H9 (cell line): ENCODE measurements around the gene CST6. TPM values are rescaled to one million over a fixed set of nuclear protein-coding genes. Genes with fewer than 3 reads are reported as not detected.

Source experiments
- DNase-seq: peaks from one replicate; pipeline ENCODE4 v3.0.0-alpha.2; 2017
- H2AFZ ChIP-seq: one replicate; pipeline ENCODE4 v1.6.1; 2013; ENCODE audit warnings: mild to moderate bottlenecking, low read length, control low read depth, moderate library complexity
- H2AK5ac ChIP-seq: 2 replicates; pipeline ENCODE4 v1.6.1; 2013; ENCODE audit warnings: low read length, control low read depth, mixed read lengths; ENCODE audit not compliant: insufficient read length
- H2BK120ac ChIP-seq: one replicate; pipeline ENCODE4 v1.6.1; 2013; ENCODE audit warnings: low read depth, mild to moderate bottlenecking, low read length, control low read depth, inconsistent platforms; ENCODE audit not compliant: poor library complexity, severe bottlenecking
- H2BK12ac ChIP-seq: 2 replicates; pipeline ENCODE4 v1.6.1; 2013; ENCODE audit warnings: low read length, control low read depth, mixed read lengths, low read depth; ENCODE audit not compliant: insufficient read length
- H2BK15ac ChIP-seq: 2 replicates; pipeline ENCODE4 v1.6.1; 2013; ENCODE audit warnings: low read depth, low read length, control low read depth
- H2BK20ac ChIP-seq: one replicate; pipeline ENCODE4 v1.6.1; 2013; ENCODE audit warnings: low read depth, mild to moderate bottlenecking, low read length, control low read depth, inconsistent platforms; ENCODE audit not compliant: poor library complexity, severe bottlenecking
- H2BK5ac ChIP-seq: 2 replicates; pipeline ENCODE4 v1.6.1; 2013; ENCODE audit warnings: low read length, control low read depth, mixed read lengths; ENCODE audit not compliant: insufficient read length
- H3K14ac ChIP-seq: 2 replicates; pipeline ENCODE4 v1.6.1; 2013; ENCODE audit warnings: low read length, control low read depth; ENCODE audit not compliant: insufficient read depth
- H3K18ac ChIP-seq: 2 replicates; pipeline ENCODE4 v1.6.1; 2013; ENCODE audit warnings: low read depth, mild to moderate bottlenecking, mixed read lengths, low read length, control low read depth; ENCODE audit not compliant: insufficient read length
- H3K23ac ChIP-seq: 2 replicates; pipeline ENCODE4 v1.6.1; 2013; ENCODE audit warnings: low read length, control low read depth, mixed read lengths, low read depth; ENCODE audit not compliant: insufficient read length
- H3K23me2 ChIP-seq: 2 replicates; pipeline ENCODE4 v1.6.1; 2013; ENCODE audit warnings: low read depth, mild to moderate bottlenecking, mixed read lengths, low read length, control low read depth; ENCODE audit not compliant: insufficient read length, poor library complexity, severe bottlenecking
- H3K27ac ChIP-seq: 2 replicates; pipeline ENCODE4 v1.5.1; 2013; ENCODE audit warnings: low read length, control low read depth, mixed read lengths, low read depth; ENCODE audit not compliant: insufficient read length
- H3K27me3 ChIP-seq: 2 replicates; pipeline ENCODE4 v1.6.1; 2013; ENCODE audit warnings: low read length, control low read depth, inconsistent platforms; ENCODE audit not compliant: insufficient read depth
- H3K4ac ChIP-seq: 2 replicates; pipeline ENCODE4 v1.6.1; 2013; ENCODE audit warnings: low read depth, mild to moderate bottlenecking, control low read depth, inconsistent platforms, low read length, moderate library complexity
- H3K4me1 ChIP-seq: 2 replicates; pipeline ENCODE4 v1.6.1; 2013; ENCODE audit warnings: low read length, control low read depth, inconsistent platforms; ENCODE audit not compliant: insufficient read depth
- H3K4me2 ChIP-seq: 2 replicates; pipeline ENCODE4 v1.6.1; 2013; ENCODE audit warnings: low read length, control low read depth, mixed read lengths; ENCODE audit not compliant: insufficient read length, insufficient read depth
- H3K56ac ChIP-seq: 2 replicates; pipeline ENCODE4 v1.6.1; 2013; ENCODE audit warnings: low read depth, mild to moderate bottlenecking, mixed read lengths, low read length, control low read depth; ENCODE audit not compliant: insufficient read length
- H3K79me1 ChIP-seq: 2 replicates; pipeline ENCODE4 v1.6.1; 2013; ENCODE audit warnings: low read depth, mild to moderate bottlenecking, moderate library complexity, low read length, control low read depth, inconsistent platforms; ENCODE audit not compliant: insufficient read depth, poor library complexity, severe bottlenecking
- H3K79me2 ChIP-seq: 2 replicates; pipeline ENCODE4 v1.6.1; 2013; ENCODE audit warnings: low read length, control low read depth, inconsistent platforms; ENCODE audit not compliant: insufficient read depth
- H3K9ac ChIP-seq: 2 replicates; pipeline ENCODE4 v1.6.1; 2013; ENCODE audit warnings: low read length, control low read depth, mixed read lengths; ENCODE audit not compliant: insufficient read length; ENCODE audit errors: extremely low read depth
- H3K9me3 ChIP-seq: one replicate; pipeline ENCODE4 v1.6.1; 2013; ENCODE audit warnings: low read depth, low read length, inconsistent platforms; ENCODE audit not compliant: control insufficient read depth
- H3T11ph ChIP-seq: one replicate; pipeline ENCODE4 v1.6.1; 2013; ENCODE audit warnings: mild to moderate bottlenecking, low read length, control low read depth, inconsistent platforms
- H4K20me1 ChIP-seq: one replicate; pipeline ENCODE4 v1.6.1; 2013; ENCODE audit not compliant: control insufficient read depth, insufficient read length, insufficient read depth
- H4K5ac ChIP-seq: 2 replicates; pipeline ENCODE4 v1.6.1; 2013; ENCODE audit warnings: low read depth, mild to moderate bottlenecking, mixed read lengths, low read length, control low read depth; ENCODE audit not compliant: insufficient read length
- H4K8ac ChIP-seq: replicated peaks from 2 replicates; pipeline ENCODE4 v1.6.1; 2013; ENCODE audit warnings: low read length, control low read depth, mixed read lengths, low read depth; ENCODE audit not compliant: insufficient read length
- H4K91ac ChIP-seq: 2 replicates; pipeline ENCODE4 v1.6.1; 2013; ENCODE audit warnings: low read depth, mild to moderate bottlenecking, moderate library complexity, mixed read lengths, low read length, control low read depth; ENCODE audit not compliant: insufficient read length
- H3K27ac Mint-ChIP-seq, 3 experiments: 2 replicates in 2 of 3; 3 replicates in 1 of 3; pipeline ENCODE4 v1.8.0; 2020 to 2021; ENCODE audit warnings: mixed read lengths in 3 of 3, mild to moderate bottlenecking in 1 of 3, moderate library complexity in 1 of 3
- H3K27me3 Mint-ChIP-seq: 2 replicates; pipeline ENCODE4 v1.8.0; 2021; ENCODE audit warnings: low read depth, mild to moderate bottlenecking, moderate library complexity, mixed read lengths
- H3K36me3 Mint-ChIP-seq, 3 experiments: 2 replicates in 2 of 3; 3 replicates in 1 of 3; pipeline ENCODE4 v1.8.0; 2020 to 2021; ENCODE audit warnings: low read depth in 3 of 3, mixed read lengths in 3 of 3; ENCODE audit not compliant: insufficient read depth in 1 of 3
- H3K4me1 Mint-ChIP-seq, 2 experiments: 2 replicates each; pipeline ENCODE4 v1.8.0; 2020; ENCODE audit warnings: mixed read lengths in 2 of 2
- H3K4me3 Mint-ChIP-seq, 2 experiments: 2 replicates in 1 of 2; 3 replicates in 1 of 2; pipeline ENCODE4 v1.8.0; 2020 to 2021; ENCODE audit warnings: mild to moderate bottlenecking in 2 of 2, mixed read lengths in 2 of 2, moderate library complexity in 1 of 2
- H3K9me3 Mint-ChIP-seq, 2 experiments: 2 replicates in 1 of 2; 3 replicates in 1 of 2; pipeline ENCODE4 v1.8.0; 2020; ENCODE audit warnings: mild to moderate bottlenecking in 2 of 2, mixed read lengths in 2 of 2, moderate library complexity in 1 of 2
- CTCF ChIP-seq: fragments of 200-600 bp; sonication (generic); conservative IDR thresholded peaks from 3 replicates; pipeline ENCODE4 v1.8.0; 2021; ENCODE audit warnings: antibody characterized with exemption, mild to moderate bottlenecking
- WGBS: extraction: QIAGEN DNeasy Blood & Tissue Kit; methylation state at CpG from one replicate; pipeline ENCODE4 v1.1.7; 2013; ENCODE audit warnings: missing lambda C conversion rate, low lambda C conversion rate, mixed read lengths; ENCODE audit not compliant: insufficient read length; ENCODE audit errors: extremely low coverage; 5-methylcytosine and 5-hydroxymethylcytosine counted together
- total RNA-seq: library from RNA; stranded (reverse); gene quantifications from 2 replicates; pipeline ENCODE4 v1.2.1, GENCODE V29; 2021

Gene CST6
- total RNA-seq, 1 experiment from 2014 or later: not detected

- Histone ChIP-seq H3K27me3 (no peaks in the 10 kb centered on the region), H3K56ac (no peak overlapping the region), H3K4ac (no peak overlapping the region; the same call in 1 of the 2 replicates), H2AK5ac (no peak overlapping the region), H4K91ac (no peak overlapping the region), H3K23ac (no peak overlapping the region), H3T11ph (no peak overlapping the region), H4K5ac (no peak overlapping the region), H3K79me2 (no peaks in the 10 kb centered on the region), H3K4me1 (no peaks in the 10 kb centered on the region), H3K9me3 (no peaks in the 10 kb centered on the region), H2BK12ac (no peak overlapping the region), H2AFZ (no peak overlapping the region), H3K27ac (no peak overlapping the region), H4K8ac (no peak overlapping the region), H2BK5ac (no peak overlapping the region), H2BK15ac (no peak overlapping the region), H3K79me1 (no peaks in the 10 kb centered on the region), H3K14ac (no peak overlapping the region), H3K9ac (no peak overlapping the region), H3K23me2 (no peaks in the 10 kb centered on the region), H2BK20ac (no peak overlapping the region), H3K4me2 (no peak overlapping the region), H3K18ac (no peak overlapping the region), H4K20me1 (no peaks in the 10 kb centered on the region), H2BK120ac (no peak overlapping the region)
- Mint-ChIP-seq H3K9me3 (no peaks in the 10 kb centered on the region), H3K4me3 (no peak overlapping the region), H3K36me3 (peaks cover 7 to 15% (median 8%) of the 10 kb centered on the region in 3 experiments; a peak in 5 of 7 replicates), H3K27ac (no peak overlapping the region), H3K4me1 (no peaks in the 10 kb centered on the region), H3K27me3 (no peaks in the 10 kb centered on the region; the same call in none of the 2 replicates)
- no CpG with 5 or more reads among the region's 5 CpGs for WGBS
- no peak for DNase-seq
- TF ChIP-seq CTCF: no peak
These were observed 28.2 kb upstream of the CST6 start for GRCh38 chr11:65983589-65983987.
